PFSK-1 (cell line): ENCODE measurements around the gene DNAH12.

ENCODE experiments used
- FOXP2 ChIP-seq: optimal IDR thresholded peaks from 2 replicates; pipeline ENCODE3; 2011; ENCODE audit warnings: borderline replicate concordance, control low read depth, inconsistent platforms; ENCODE audit not compliant: insufficient read depth; ENCODE audit errors: extremely low read length, extremely low read depth
- POLR2AphosphoS5 ChIP-seq: IDR thresholded peaks from 2 replicates; pipeline ENCODE4 v1.6.1; 2012; ENCODE audit warnings: low read depth, mild to moderate bottlenecking, control low read depth, low read length, moderate library complexity
- REST ChIP-seq, 2 experiments: IDR thresholded peaks; 2 replicates each; pipeline versions ENCODE4 v1.6.1 to v1.8.0; 2011 to 2012; ENCODE audit warnings: low read depth in 2 of 2, low read length in 2 of 2, control low read depth in 1 of 2, inconsistent platforms in 1 of 2, mild to moderate bottlenecking in 1 of 2, moderate library complexity in 1 of 2; ENCODE audit not compliant: insufficient read depth in 1 of 2
- SIN3A ChIP-seq: IDR thresholded peaks from 2 replicates; pipeline ENCODE4 v1.6.1; 2012; ENCODE audit warnings: mild to moderate bottlenecking, low read length, moderate library complexity, borderline replicate concordance; ENCODE audit not compliant: insufficient read depth
- TAF1 ChIP-seq: IDR thresholded peaks from 2 replicates; pipeline ENCODE4 v1.6.1; 2012; ENCODE audit warnings: low read length, control low read depth, borderline replicate concordance; ENCODE audit not compliant: insufficient read depth

Gene DNAH12

GRCh38 chr3:57278237-57278636 lies 265.9 kb downstream of the DNAH12 start:
- TF ChIP-seq TAF1: no peak
- TF ChIP-seq SIN3A: no peak
- no peak for TF ChIP-seq POLR2AphosphoS5
- no peak for TF ChIP-seq FOXP2
- no peak for TF ChIP-seq REST (IDR thresholded peaks at IDR 0.05; ENCODE audit: insufficient read depth in 1 of 2, low read depth in 2 of 2, low read length in 2 of 2)

DNA sequence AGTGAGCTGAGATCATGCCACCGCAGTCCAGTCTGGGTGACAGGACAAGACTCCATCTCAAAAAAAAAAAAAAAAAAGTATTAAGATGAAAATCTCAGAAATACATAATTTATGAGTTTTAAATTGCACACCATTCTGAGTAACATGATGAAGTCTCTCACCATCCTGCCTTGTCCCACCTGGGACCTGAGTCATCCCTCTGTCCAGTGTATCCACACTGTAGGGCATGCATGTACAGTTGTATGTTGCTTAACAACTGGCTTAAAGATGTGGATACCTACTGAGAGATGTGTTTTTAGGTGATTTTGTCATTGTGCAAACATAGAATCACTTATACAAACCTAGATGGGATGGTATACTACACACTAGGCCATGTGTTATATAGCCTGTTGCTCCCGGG lies 268.8 kb downstream of the DNAH12 start:
- TF ChIP-seq REST (IDR thresholded peaks at IDR 0.05; ENCODE audit: insufficient read depth in 1 of 2, low read depth in 2 of 2, low read length in 2 of 2) (no peak), POLR2AphosphoS5 (no peak)

GRCh38 chr3:57274845-57275244 lies 269.3 kb downstream of the DNAH12 start:
- TF ChIP-seq SIN3A: no peak
- TF ChIP-seq TAF1: no peak
- TF ChIP-seq REST (IDR thresholded peaks at IDR 0.05; ENCODE audit: insufficient read depth in 1 of 2, low read depth in 2 of 2, low read length in 2 of 2): no peak
- TF ChIP-seq POLR2AphosphoS5: no peak
- no peak for TF ChIP-seq FOXP2

DNA sequence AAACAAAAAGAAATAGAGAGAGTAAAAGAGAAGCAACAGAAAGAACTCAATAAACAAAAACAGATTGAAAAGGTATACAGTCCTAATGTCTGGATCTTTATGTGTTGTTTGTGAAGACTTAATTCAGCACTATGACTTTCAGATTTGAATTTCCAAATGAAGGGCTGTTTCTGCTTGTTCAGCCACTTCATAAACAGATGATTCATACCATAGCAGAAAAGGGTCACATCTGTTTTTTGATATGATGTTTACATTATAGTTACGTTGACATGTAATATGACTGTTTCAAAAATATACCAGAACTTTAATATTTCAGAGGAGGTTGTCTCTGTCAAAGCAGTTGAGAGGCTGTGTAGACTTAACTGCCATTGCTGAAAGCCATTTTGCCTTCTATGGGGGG lies 275.7 kb downstream of the DNAH12 start:
- TF ChIP-seq REST (IDR thresholded peaks at IDR 0.05; ENCODE audit: insufficient read depth in 1 of 2, low read depth in 2 of 2, low read length in 2 of 2): no peak
- TF ChIP-seq POLR2AphosphoS5: no peak

DNA sequence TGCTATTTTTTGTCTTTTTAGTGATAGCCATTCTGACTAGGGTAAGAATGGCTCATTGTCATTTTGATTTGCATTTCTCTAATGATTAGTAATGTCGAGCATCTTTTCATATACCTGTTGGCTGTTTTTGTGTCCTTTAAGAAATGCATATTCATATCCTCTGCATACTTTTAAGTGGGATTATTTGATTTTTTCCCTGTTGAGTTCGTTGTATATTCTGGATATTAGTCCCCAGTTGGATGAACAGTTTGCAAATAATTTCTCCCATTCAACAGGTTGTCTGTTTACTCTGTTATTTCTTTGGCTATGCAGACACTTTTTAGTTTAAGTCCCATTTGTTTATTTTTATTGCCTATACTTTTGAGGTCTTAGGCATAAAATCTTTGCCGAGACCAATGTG lies 282.2 kb downstream of the DNAH12 start:
- TF ChIP-seq POLR2AphosphoS5: no peak
- TF ChIP-seq SIN3A: no peak
- no peak for TF ChIP-seq FOXP2
- no peak for TF ChIP-seq REST (IDR thresholded peaks at IDR 0.05; ENCODE audit: insufficient read depth in 1 of 2, low read depth in 2 of 2, low read length in 2 of 2)
- no peak for TF ChIP-seq TAF1
